Stomach (tissue), 9 donors: Measurements from ENCODE around the gene SPATA3. TPM values are rescaled to one million over a fixed set of nuclear protein-coding genes. Genes with fewer than 3 reads are reported as not detected.

ENCODE experiments used
- DNase-seq, 2 donors: peaks; one replicate each; pipeline versions ENCODE4 v3.0.0 to v3.0.0-alpha.2; 2013 to 2019
- H3K27ac ChIP-seq, 5 donors: fragments of 200-600 bp in 4 of 5; sonication (generic) in 4 of 5; one replicate each; pipeline ENCODE4 v1.5.1; 2013 to 2019; ENCODE audit warnings: mild to moderate bottlenecking in 1 of 5, moderate library complexity in 1 of 5
- H3K27me3 ChIP-seq, 3 donors: fragments of 200-600 bp; sonication (generic); one replicate each; pipeline ENCODE4 v1.5.1; 2017 to 2019; ENCODE audit warnings: mixed run types in 1 of 3
- H3K36me3 ChIP-seq, 4 donors: fragments of 200-600 bp; sonication (generic); 1 replicate in 3 of 4; 2 replicates in 1 of 4; pipeline ENCODE4 v1.5.1; 2016 to 2019
- H3K4me1 ChIP-seq, 4 donors: fragments of 200-600 bp; sonication (generic); one replicate each; pipeline ENCODE4 v1.5.1; 2016 to 2019
- H3K4me3 ChIP-seq, 4 donors: fragments of 200-600 bp; sonication (generic) in 3 of 4; one replicate each; pipeline ENCODE4 v1.5.1; 2016 to 2019; ENCODE audit warnings: mild to moderate bottlenecking in 1 of 4
- H3K9me3 ChIP-seq, 4 donors: fragments of 200-600 bp; sonication (generic); one replicate each; pipeline ENCODE4 v1.5.1; 2016 to 2019
- EP300 ChIP-seq: sonication (generic); formaldehyde crosslinking; IDR thresholded peaks from one replicate; pipeline ENCODE4 v1.6.1; 2017; ENCODE audit warnings: antibody characterized with exemption
- POLR2A ChIP-seq, 4 donors: fragments of 450-650 bp; IDR thresholded peaks; one replicate each; pipeline ENCODE4 v1.6.1; 2016; ENCODE audit warnings: antibody characterized with exemption in 4 of 4, control low read depth in 2 of 4, mild to moderate bottlenecking in 1 of 4, moderate library complexity in 1 of 4
- POLR2AphosphoS5 ChIP-seq, 3 donors: sonication (generic); formaldehyde crosslinking; IDR thresholded peaks; one replicate each; pipeline ENCODE4 v1.6.1; 2016; ENCODE audit warnings: antibody characterized with exemption in 3 of 3
- WGBS, 5 donors: extraction: QIAGEN DNeasy Blood & Tissue Kit in 3 of 5; methylation state at CpG; one replicate each; pipeline versions ENCODE4 v1.1.5 to v1.1.7; 2013 to 2018; 5-methylcytosine and 5-hydroxymethylcytosine counted together
- intact Hi-C: fragments of 100-400 bp; cut with DNase I; formaldehyde crosslinking; loops from one replicate; pipeline ENCODE4 v1.15.1; 2023; ENCODE audit warnings: low total_unique reads
- polyA plus RNA-seq, 3 donors: library from polyadenylated mRNA; stranded (reverse); fragments of 200-250 nt; gene quantifications; one replicate each; pipeline ENCODE4 v1.2.3, GENCODE V29; 2013
- total RNA-seq, 5 donors: library from RNA; depleted of rRNA; stranded (reverse); fragments of >200 nt; gene quantifications; one replicate each; pipeline versions ENCODE4 v1.1.0 to v1.2.3, GENCODE V29; 2014 to 2016
- TF ChIP-seq, protein P1 (sequence below), 7 experiments: fragments of 450-650 bp in 4 of 7; fragments of 200-600 bp in 3 of 7; sonication (generic) in 3 of 7; IDR thresholded peaks; one replicate each; pipeline ENCODE4 v1.5.1; 2016 to 2019; ENCODE audit warnings: antibody characterized with exemption in 7 of 7, control low read depth in 2 of 7, mild to moderate bottlenecking in 1 of 7
- donor health status: healthy with polysubstance abuse.
- donor health status: Bipolar disorder and iron deficiency.
- donor health status: healthy.

SPATA3 gene
- total and polyA plus RNA-seq, 8 donors, result not detected

DNA sequence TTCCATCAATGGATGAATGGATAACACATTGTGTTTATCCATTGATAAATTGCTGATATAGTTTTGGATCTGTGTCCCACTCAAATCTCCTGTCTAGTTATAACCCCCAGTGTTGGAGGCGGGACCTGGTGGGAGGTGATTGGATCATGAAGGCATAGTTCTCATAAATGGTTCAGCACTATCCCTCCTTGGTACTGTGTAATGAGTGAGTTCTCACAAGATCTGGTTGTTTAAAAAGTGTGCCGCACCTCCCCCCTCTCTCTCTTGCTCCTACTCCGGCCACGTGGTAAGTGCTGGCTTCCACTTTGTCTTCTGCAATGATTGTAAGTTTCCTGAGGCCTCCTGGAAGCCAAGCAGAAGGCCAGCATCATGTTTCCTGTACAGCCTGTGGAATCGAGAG is 23.9 kb upstream of the SPATA3 start:
- Histone ChIP-seq H3K4me1 (no peaks in the 10 kb centered on the region), H3K9me3 (no peaks in the 10 kb centered on the region), H3K36me3 (no peaks in the 10 kb centered on the region), H3K27ac (no peak overlapping the region), H3K4me3 (no peak overlapping the region), H3K27me3 (peaks cover 0 to 8% (median 0%) of the 10 kb centered on the region in 3 donors)
- no peak for DNase-seq
- intact Hi-C loops, result no loop called here
- WGBS, 5 donors, result 70 to 82% (median 78%) methylated on average over 5 of the region's 5 CpGs
- TF ChIP-seq POLR2AphosphoS5 (IDR thresholded peaks at IDR 0.05) (no peak), POLR2A (IDR thresholded peaks at IDR 0.05) (no peak), EP300 (no peak)
- TF ChIP-seq, protein P1, sequence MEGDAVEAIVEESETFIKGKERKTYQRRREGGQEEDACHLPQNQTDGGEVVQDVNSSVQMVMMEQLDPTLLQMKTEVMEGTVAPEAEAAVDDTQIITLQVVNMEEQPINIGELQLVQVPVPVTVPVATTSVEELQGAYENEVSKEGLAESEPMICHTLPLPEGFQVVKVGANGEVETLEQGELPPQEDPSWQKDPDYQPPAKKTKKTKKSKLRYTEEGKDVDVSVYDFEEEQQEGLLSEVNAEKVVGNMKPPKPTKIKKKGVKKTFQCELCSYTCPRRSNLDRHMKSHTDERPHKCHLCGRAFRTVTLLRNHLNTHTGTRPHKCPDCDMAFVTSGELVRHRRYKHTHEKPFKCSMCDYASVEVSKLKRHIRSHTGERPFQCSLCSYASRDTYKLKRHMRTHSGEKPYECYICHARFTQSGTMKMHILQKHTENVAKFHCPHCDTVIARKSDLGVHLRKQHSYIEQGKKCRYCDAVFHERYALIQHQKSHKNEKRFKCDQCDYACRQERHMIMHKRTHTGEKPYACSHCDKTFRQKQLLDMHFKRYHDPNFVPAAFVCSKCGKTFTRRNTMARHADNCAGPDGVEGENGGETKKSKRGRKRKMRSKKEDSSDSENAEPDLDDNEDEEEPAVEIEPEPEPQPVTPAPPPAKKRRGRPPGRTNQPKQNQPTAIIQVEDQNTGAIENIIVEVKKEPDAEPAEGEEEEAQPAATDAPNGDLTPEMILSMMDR (IDR thresholded peaks at IDR 0.05), result no peak

DNA sequence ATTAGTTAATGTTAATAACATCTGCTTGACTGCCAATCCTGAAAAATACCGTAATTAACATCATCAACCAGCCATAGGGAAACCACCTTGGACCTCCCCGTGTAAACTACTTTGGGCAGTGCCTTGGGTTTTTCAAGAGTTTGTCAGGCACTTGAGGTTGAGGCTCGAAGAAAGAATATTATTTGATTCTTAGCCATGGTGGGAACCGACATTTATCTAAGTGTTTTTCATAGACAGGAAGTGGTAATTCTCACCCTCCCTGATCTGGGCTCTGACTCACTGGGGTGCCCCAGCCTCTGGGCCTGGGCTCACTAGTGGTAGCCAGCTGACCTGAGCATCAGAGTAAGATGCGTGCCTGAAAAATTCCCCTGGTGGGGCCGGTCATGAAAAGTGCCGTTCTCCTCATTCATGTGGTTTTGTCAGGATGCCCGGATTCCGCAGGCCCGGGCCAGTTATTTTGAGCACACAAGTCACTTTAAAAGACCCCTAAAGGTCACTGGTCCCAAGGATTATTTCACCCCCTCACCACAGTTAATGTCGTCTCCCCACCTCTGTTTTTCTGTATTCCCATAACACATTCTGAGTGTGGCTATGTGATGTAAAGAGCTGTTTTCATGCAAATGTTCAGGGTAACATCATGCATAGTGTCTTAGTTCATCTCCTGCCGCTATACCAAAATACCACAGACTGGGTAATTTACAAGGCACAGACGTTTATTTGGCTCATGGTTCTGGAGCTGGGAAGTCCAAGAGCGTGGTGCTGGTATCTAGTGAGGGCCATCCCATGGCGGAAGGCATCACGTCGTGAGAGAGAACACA is 21.6 kb upstream of the SPATA3 start:
- WGBS, 5 donors, result 74 to 82% (median 79%) methylated on average over 17 of the region's 17 CpGs
- intact Hi-C loops, result no loop called here
- DNase-seq, result peak in 1 of 2 donors; percentile 36

DNA sequence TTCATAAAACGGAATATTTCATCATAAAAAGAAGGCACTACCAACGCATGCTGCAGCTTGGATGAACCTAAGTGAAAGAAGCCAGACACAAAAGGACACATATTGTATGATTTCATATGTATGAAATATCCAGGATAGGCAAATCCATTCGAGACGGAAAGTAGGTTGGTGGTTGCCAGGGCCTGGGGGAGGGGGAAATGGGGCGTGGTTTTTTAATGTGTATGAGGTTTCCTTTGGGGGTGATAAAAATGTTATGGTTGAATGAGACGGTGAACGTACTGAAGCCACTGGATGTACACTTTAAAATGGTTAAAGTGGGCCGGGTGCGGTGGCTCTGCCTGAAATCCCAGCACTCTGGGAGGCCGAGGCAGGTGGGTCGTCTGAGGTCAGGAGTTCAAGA is 20.0 kb upstream of the SPATA3 start:
- TF ChIP-seq, protein P1 (IDR thresholded peaks at IDR 0.05), result no peak
- TF ChIP-seq POLR2AphosphoS5 (IDR thresholded peaks at IDR 0.05) (no peak), EP300 (no peak), POLR2A (IDR thresholded peaks at IDR 0.05) (no peak)
- Histone ChIP-seq H3K4me1 (no peaks in the 10 kb centered on the region), H3K27me3 (peaks cover 0 to 8% (median 0%) of the 10 kb centered on the region in 3 donors), H3K4me3 (no peak overlapping the region), H3K27ac (no peak overlapping the region), H3K36me3 (no peaks in the 10 kb centered on the region), H3K9me3 (no peaks in the 10 kb centered on the region)
- DNase-seq, result no peak
- 74 to 88% (median 82%) methylated on average over 11 of the region's 11 CpGs for WGBS, 5 donors
- intact Hi-C loops, result no loop called here

More for the DNA sequence above, 21.6 kb upstream of the SPATA3 start:
- no peak for TF ChIP-seq POLR2AphosphoS5 (IDR thresholded peaks at IDR 0.05)
- TF ChIP-seq POLR2A (IDR thresholded peaks at IDR 0.05), result no peak
- no peak for TF ChIP-seq EP300
- TF ChIP-seq, protein P1 (IDR thresholded peaks at IDR 0.05), result no peak
- Histone ChIP-seq H3K36me3 (no peaks in the 10 kb centered on the region), H3K27me3 (peaks cover 0 to 8% (median 0%) of the 10 kb centered on the region in 3 donors), H3K27ac (no peak overlapping the region), H3K4me3 (no peak overlapping the region), H3K4me1 (no peaks in the 10 kb centered on the region), H3K9me3 (no peaks in the 10 kb centered on the region)

DNA sequence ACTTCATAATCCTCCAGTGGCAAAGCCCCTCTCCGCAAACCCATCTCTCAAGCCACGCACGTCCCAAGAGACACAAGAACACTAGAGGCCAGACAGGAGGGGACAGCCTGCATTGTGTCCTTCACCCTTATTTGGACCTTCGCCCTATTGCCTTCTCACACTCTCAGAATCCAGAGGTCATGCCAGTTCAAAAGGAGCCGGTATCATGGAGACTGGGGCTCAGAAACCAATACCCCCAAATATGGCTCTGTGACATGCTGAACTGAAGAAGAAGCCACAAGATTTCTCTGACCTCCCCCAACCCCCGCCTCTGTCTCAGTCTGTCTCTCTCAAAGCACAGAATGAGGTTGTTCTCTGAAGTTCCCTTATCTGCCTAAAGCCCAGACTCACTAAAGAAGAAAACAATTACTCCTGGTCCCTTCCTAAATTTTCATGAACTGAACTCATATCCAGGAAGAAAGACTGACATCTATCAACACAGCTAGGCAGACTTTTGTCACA is 19.2 kb upstream of the SPATA3 start:
- Histone ChIP-seq H3K9me3 (no peaks in the 10 kb centered on the region), H3K27me3 (peaks cover 0 to 8% (median 0%) of the 10 kb centered on the region in 3 donors), H3K4me1 (no peaks in the 10 kb centered on the region), H3K27ac (no peak overlapping the region), H3K36me3 (no peaks in the 10 kb centered on the region), H3K4me3 (no peak overlapping the region)
- WGBS, 5 donors, result 74 to 90% (median 83%) methylated on average over 6 of the region's 6 CpGs
- intact Hi-C loops, result no loop called here
- no peak for DNase-seq
- TF ChIP-seq POLR2AphosphoS5 (IDR thresholded peaks at IDR 0.05), result no peak
- TF ChIP-seq, protein P1 (IDR thresholded peaks at IDR 0.05), result no peak
- no peak for TF ChIP-seq EP300
- TF ChIP-seq POLR2A (IDR thresholded peaks at IDR 0.05), result no peak
